Fibroblast of pulmonary artery (primary cell): ENCODE data around the gene ZNF574.
A peak's percentile ranks its signal among the peaks of the same experiment; 100 is the strongest.

Experiments used
- DNase-seq: peaks from one replicate; pipeline ENCODE4 v3.0.0-alpha.2; 2010; ENCODE audit warnings: low read depth
- H3K4me3 ChIP-seq: replicated peaks from 2 replicates; pipeline ENCODE4 v1.5.1; 2011; ENCODE audit warnings: low read depth, mild to moderate bottlenecking, control low read depth, low read length, moderate library complexity
- CTCF ChIP-seq: IDR thresholded peaks from 2 replicates; pipeline ENCODE4 v1.5.1; 2011; ENCODE audit warnings: mild to moderate bottlenecking, control low read depth, low read length, inconsistent platforms; ENCODE audit errors: missing control alignments

ZNF574 gene

GRCh38 chr19:42125536-42125935 is 49.6 kb downstream of the ZNF574 start:
- H3K4me3 ChIP-seq = no peak overlapping the region
- TF ChIP-seq CTCF = no peak
- no peak for DNase-seq

GRCh38 chr19:42126574-42126973 is 50.6 kb downstream of the ZNF574 start:
- TF ChIP-seq CTCF = no peak
- no peak overlapping the region for H3K4me3 ChIP-seq
- DNase-seq = no peak

GRCh38 chr19:42129399-42130253 is 53.7 kb downstream of the ZNF574 start:
- no peak for TF ChIP-seq CTCF
- no peak overlapping the region for H3K4me3 ChIP-seq
- DNase-seq = peak; percentile 45

- no peak for TF ChIP-seq CTCF
- H3K4me3 ChIP-seq = no peak overlapping the region
- no peak for DNase-seq
Measured at GRCh38 chr19:42130254-42130573, 54.2 kb downstream of the ZNF574 start.
